Measurements from ENCODE around the gene WSB1. TPM values are rescaled to one million over a fixed set of nuclear protein-coding genes. Genes with fewer than 3 reads are reported as not detected.
A peak's percentile ranks its signal among the peaks of the same experiment; 100 is the strongest.

WSB1 gene
- total RNA-seq, 2 donors from 2014 or later = 214 to 284 TPM

DNA sequence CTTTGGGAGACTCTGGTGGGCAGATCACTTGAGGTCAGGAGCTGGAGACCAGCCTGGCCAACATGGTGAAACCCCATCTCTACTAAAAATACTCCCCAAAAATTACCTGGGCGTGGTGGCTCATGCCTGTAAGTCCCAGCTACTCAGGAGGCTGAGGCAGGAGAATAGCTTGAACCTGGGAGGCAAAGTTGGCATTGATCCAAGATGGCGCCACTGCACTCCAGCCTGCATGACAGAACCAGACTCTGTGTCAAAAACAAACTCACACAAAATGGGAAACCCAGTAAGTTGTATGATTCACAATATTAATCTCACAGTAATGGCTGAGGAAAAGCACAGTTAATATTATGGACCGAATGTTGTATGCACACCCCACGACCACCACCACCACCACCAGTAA is 24.3 kb downstream of the WSB1 start:
- Histone ChIP-seq H3K4me1 (ENCODE audit: control insufficient read depth in 1 of 2, low read depth in 2 of 2) (peaks cover 4 to 47% of the 10 kb centered on the region in 2 donors), H3K27me3 (replicated peaks; ENCODE audit: insufficient read depth) (no peaks in the 10 kb centered on the region), H3K4me3 (no peak overlapping the region), H3K9me3 (no peaks in the 10 kb centered on the region), H3K27ac (peak overlapping the region; percentile 10 to 33), H3K36me3 (peaks cover 16% of the 10 kb centered on the region)
- ATAC-seq (ENCODE audit: insufficient number of reproducible peaks, low FRiP score, low read depth) = no peak
- TF ChIP-seq, protein P1, sequence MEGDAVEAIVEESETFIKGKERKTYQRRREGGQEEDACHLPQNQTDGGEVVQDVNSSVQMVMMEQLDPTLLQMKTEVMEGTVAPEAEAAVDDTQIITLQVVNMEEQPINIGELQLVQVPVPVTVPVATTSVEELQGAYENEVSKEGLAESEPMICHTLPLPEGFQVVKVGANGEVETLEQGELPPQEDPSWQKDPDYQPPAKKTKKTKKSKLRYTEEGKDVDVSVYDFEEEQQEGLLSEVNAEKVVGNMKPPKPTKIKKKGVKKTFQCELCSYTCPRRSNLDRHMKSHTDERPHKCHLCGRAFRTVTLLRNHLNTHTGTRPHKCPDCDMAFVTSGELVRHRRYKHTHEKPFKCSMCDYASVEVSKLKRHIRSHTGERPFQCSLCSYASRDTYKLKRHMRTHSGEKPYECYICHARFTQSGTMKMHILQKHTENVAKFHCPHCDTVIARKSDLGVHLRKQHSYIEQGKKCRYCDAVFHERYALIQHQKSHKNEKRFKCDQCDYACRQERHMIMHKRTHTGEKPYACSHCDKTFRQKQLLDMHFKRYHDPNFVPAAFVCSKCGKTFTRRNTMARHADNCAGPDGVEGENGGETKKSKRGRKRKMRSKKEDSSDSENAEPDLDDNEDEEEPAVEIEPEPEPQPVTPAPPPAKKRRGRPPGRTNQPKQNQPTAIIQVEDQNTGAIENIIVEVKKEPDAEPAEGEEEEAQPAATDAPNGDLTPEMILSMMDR (IDR thresholded peaks at IDR 0.05) = no peak
- DNase-seq (ENCODE audit: low spot score) = no peak

DNA sequence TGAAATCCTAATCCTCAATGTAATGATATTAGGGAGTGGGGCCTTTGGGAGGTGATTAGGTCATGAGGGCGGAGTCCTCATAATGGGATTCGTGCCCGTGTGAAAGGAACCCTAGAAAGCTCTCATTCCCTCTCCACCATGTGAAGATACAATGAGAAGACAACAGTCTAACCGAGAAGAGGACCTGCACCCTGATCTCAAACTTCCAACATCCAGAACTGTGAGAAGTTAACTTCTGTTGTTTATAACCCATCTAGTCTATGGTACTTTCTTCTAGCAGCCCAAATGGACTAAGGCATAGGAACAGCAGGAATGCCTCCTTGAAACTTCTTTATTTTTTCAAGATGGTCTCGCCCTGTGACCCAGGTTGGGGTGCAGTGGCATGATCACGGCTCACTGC is 24.7 kb downstream of the WSB1 start:
- Histone ChIP-seq H3K4me1 (ENCODE audit: control insufficient read depth in 1 of 2, low read depth in 2 of 2) (peaks cover 8 to 51% of the 10 kb centered on the region in 2 donors), H3K27me3 (replicated peaks; ENCODE audit: insufficient read depth) (no peaks in the 10 kb centered on the region), H3K36me3 (peaks cover 15% of the 10 kb centered on the region), H3K9me3 (no peaks in the 10 kb centered on the region), H3K4me3 (no peak overlapping the region), H3K27ac (peak overlapping the region; percentile 27 to 33)
- ATAC-seq (ENCODE audit: insufficient number of reproducible peaks, low FRiP score, low read depth) (no peak), DNase-seq (ENCODE audit: low spot score) (no peak)
- TF ChIP-seq, protein P1 (IDR thresholded peaks at IDR 0.05) = no peak

DNA sequence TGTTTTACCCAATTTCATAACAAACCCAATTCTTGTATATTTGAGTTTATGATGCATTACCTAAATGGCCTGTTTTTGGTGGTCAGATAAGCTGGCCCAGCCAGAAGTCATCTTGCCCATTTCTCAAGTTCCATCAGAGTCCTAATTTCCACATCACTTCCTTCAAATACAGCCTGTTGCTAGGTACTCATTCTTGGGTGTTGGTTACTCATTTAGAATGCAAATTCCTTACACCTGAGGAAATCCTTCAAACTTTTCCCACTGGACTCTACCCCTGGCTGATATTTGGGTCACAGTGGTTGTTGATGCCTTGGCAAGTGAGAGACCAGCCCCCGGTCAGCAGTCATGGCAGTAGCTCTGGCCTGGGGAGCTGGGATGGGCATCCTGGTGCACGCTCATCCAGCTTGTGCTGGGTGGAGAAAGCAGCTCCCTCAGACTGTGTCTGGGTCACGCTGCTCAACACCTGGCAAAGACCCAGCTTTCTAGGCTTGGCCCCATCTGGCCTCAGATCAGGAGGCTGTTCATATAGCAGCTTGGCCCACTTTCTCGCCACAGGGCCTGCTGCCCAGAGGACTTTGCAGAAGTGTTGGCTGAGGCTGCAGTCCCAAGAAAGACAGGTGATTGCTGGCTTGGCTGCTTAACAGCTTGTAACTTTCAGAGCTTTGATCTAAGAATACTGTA is 25.8 kb downstream of the WSB1 start:
- peaks cover 12 to 54% of the 10 kb centered on the region in 2 donors for H3K4me1 ChIP-seq (ENCODE audit: control insufficient read depth in 1 of 2, low read depth in 2 of 2)
- H3K4me3 ChIP-seq = no peak overlapping the region
- peaks cover 11% of the 10 kb centered on the region for H3K36me3 ChIP-seq
- H3K9me3 ChIP-seq = no peaks in the 10 kb centered on the region
- peak; percentile 35 for DNase-seq (ENCODE audit: low spot score)
- no peaks in the 10 kb centered on the region for H3K27me3 ChIP-seq (replicated peaks; ENCODE audit: insufficient read depth)
- TF ChIP-seq, protein P1 (IDR thresholded peaks at IDR 0.05) = no peak
- peak overlapping the region; percentile 33 to 52 for H3K27ac ChIP-seq
- ATAC-seq (ENCODE audit: insufficient number of reproducible peaks, low FRiP score, low read depth) = no peak

DNA sequence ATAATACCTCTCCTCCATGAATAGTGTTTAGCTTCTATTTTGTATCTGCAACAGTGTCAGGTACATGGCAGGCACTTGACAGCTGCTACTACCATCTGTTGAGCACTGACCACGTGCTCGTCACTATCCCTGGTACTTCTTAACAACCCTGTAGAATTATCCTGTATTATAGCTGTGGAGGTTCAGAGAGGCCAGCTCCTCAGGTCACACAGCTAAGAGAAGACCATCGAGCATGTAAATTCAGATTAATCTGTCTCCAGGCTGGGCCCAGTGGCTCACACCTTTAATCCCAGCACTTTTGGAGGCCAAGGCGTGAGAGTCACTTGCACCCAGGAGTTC is 26.3 kb downstream of the WSB1 start:
- no peak for DNase-seq (ENCODE audit: low spot score)
- Histone ChIP-seq H3K27me3 (replicated peaks; ENCODE audit: insufficient read depth) (no peaks in the 10 kb centered on the region), H3K4me3 (no peak overlapping the region), H3K4me1 (ENCODE audit: control insufficient read depth in 1 of 2, low read depth in 2 of 2) (peaks cover 12 to 49% of the 10 kb centered on the region in 2 donors), H3K36me3 (peaks cover 11% of the 10 kb centered on the region), H3K27ac (peak overlapping the region; percentile 33 to 52), H3K9me3 (no peaks in the 10 kb centered on the region)
- TF ChIP-seq, protein P1 (IDR thresholded peaks at IDR 0.05) = no peak
- no peak for ATAC-seq (ENCODE audit: insufficient number of reproducible peaks, low FRiP score, low read depth)

DNA sequence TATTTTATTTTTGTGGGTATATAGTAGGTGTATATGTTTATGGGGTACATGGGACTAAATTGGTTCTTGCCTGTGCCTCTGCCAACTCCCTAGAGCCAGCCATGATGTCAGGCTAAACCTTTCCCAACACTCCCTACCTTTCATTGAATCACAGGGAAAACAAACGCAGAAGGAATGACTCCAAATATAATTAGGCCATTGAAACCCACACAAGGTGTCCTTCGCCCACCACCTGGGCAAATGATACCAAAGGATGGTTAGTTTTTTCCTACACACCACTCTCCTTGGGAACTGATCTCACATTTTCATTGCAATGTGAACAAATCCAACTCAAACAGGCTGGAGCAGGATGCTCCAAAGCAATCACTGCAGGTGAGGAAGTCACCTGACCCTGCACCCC is 27.5 kb downstream of the WSB1 start:
- peaks cover 4% of the 10 kb centered on the region for H3K36me3 ChIP-seq
- ATAC-seq (ENCODE audit: insufficient number of reproducible peaks, low FRiP score, low read depth) (no peak), DNase-seq (ENCODE audit: low spot score) (no peak)
- no peak overlapping the region for H3K27ac ChIP-seq
- TF ChIP-seq, protein P1 (IDR thresholded peaks at IDR 0.05) = no peak
- H3K27me3 ChIP-seq (replicated peaks; ENCODE audit: insufficient read depth) = no peaks in the 10 kb centered on the region
- no peak overlapping the region for H3K4me3 ChIP-seq
- peaks cover 10 to 37% of the 10 kb centered on the region in 2 donors for H3K4me1 ChIP-seq (ENCODE audit: control insufficient read depth in 1 of 2, low read depth in 2 of 2)
- H3K9me3 ChIP-seq = no peaks in the 10 kb centered on the region
